ENCODE measurements around the gene TMEM163.
"Not testable (repeated sequence)": the region's sequence is repeated elsewhere in the genome, so short reads cannot be mapped to it uniquely, and the experiment has no call there.

TMEM163 gene

GRCh38 chr2:134502104-134502503 lies 216.7 kb downstream of the TMEM163 start:
- FAIRE-seq: no peak
- DNase-seq (ENCODE audit: extremely low spot score, insufficient read length, low read depth): no peak

DNA sequence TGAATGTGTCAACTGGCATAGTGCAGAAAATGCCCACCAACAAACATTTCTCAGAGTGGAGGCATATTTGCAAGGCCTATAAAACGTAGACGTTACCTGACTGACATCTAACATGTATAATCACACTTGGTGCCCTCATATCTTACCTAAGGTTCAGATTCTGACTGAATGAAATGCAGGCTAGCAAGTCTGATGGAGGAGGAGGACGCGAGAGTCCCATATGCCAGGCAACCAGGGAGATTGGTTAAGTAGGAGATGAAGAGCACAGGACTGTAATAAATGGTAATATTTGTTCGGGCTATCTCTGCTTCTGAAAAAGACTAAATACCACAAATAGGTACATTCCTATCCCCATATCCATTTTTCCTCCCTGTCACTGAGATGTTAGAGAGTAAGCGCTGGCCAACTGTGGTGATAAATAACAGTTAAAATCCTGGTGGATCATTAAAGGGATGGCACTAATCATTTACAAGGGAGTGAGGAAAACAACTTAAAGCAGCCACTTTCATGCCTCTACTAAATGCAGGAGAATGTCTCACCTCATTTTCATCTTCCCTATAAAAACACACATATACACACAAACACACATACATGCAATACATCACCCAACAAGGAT lies 217.2 kb downstream of the TMEM163 start:
- FAIRE-seq: no peak
- no peak for DNase-seq (ENCODE audit: extremely low spot score, insufficient read length, low read depth)

GRCh38 chr2:134500211-134500935 lies 218.4 kb downstream of the TMEM163 start:
- DNase-seq (ENCODE audit: extremely low spot score, insufficient read length, low read depth): no peak
- FAIRE-seq: no peak

DNA sequence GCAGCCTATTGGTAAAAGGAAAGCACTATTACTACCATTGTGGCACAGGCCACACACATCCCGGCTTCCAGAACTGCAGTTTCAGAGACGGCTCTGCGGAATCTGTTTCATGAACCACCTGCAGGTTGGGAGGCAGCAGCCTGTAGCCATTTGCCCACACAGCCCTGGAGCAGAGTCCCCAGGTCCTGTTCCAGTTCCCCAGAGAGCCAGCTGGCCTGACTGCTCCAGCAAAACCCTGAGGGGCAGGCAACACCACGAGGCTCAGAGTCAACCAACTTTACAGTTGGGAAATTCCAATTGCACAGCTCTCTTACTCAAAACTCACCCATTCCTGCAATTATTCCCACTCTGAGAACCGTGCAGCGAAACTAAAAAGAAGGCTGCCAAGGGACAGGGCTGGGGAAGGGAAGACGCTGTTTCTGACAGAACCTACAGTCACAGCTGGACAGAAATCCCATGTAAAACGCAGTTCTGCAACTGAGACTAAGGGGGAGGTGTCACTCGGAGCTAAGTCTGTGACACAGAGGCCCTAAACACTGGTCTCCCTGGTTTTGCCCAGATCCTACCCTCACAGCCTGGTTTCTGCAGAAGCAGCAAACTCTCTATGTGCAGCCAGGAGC lies 219.4 kb downstream of the TMEM163 start:
- FAIRE-seq: no peak
- DNase-seq (ENCODE audit: extremely low spot score, insufficient read length, low read depth): no peak

DNA sequence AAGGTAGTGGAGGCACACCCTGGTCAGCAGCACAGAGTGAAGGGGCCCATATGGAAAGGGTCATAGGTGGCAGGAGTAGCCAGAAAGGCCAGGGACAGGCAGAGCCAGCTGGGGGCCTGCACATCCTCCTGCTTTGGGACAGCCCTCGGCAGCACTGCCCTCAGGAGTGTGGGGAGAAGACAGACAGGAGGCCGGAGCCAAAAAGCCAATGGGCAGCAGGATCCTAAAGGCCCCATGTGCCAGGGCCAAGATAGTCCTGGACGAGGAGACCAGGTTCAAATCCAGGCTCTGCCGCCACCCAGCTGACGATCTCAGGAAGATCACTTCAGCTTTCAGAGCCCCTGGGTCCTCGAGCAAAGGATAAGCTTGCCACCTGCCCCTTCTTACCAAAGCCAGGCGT lies 220.1 kb downstream of the TMEM163 start:
- no peak for DNase-seq (ENCODE audit: extremely low spot score, insufficient read length, low read depth)
- FAIRE-seq: no peak

GRCh38 chr2:134493797-134494196 lies 225.0 kb downstream of the TMEM163 start:
- DNase-seq (ENCODE audit: extremely low spot score, insufficient read length, low read depth): no peak
- FAIRE-seq: no peak

GRCh38 chr2:134491771-134492441 lies 226.9 kb downstream of the TMEM163 start:
- FAIRE-seq: no peak
- DNase-seq (ENCODE audit: extremely low spot score, insufficient read length, low read depth): no peak

DNA sequence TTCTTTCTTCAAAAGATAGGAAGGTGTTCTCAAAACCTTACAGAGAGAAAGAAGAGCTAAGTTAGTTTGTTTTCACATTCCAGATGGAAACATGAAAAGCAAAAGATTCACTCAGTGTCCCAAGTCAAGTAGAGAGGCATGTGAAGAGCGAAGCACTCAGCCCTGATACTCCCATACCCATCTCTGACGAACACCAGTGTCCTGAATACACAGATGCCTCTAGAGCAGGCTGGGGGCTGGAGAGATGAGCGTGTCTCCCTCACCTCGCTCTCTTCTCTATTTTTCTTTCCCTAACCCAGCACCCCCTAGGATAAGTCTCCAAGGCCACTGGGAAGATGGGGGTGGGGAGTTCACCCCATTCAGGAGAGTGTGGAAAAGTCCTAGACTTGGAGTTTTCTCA lies 227.8 kb downstream of the TMEM163 start:
- no peak for DNase-seq (ENCODE audit: extremely low spot score, insufficient read length, low read depth)
- no peak for FAIRE-seq

DNA sequence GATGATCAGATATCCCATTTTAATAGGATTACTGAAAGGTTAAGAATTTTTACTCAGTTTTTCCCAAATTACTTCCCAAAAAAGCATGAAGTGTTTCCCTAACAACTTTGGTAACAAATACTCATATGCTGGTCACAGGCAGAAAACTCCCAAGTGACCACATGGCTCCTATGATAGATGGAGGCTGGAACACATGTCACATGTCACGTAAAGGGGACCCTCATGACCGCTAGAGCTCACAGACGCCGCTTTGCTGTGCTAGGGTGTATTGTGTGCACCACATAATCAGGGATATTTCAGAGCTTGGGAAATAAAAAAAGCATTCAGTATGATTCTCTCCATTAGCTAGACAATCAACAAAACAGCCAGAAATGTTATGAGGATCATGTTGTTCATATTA lies 228.2 kb downstream of the TMEM163 start:
- no peak for FAIRE-seq
- DNase-seq (ENCODE audit: extremely low spot score, insufficient read length, low read depth): no peak

- DNase-seq (ENCODE audit: extremely low spot score, insufficient read length, low read depth) (no peak), FAIRE-seq (no peak)
These were observed 228.9 kb downstream of the TMEM163 start for GRCh38 chr2:134489732-134490384.

- no peak for FAIRE-seq
- DNase-seq (ENCODE audit: extremely low spot score, insufficient read length, low read depth): no peak
These were observed 235.9 kb downstream of the TMEM163 start for GRCh38 chr2:134482766-134483340.

GRCh38 chr2:134482131-134482723 lies 236.6 kb downstream of the TMEM163 start:
- DNase-seq (ENCODE audit: extremely low spot score, insufficient read length, low read depth): no peak
- FAIRE-seq: no peak

DNA sequence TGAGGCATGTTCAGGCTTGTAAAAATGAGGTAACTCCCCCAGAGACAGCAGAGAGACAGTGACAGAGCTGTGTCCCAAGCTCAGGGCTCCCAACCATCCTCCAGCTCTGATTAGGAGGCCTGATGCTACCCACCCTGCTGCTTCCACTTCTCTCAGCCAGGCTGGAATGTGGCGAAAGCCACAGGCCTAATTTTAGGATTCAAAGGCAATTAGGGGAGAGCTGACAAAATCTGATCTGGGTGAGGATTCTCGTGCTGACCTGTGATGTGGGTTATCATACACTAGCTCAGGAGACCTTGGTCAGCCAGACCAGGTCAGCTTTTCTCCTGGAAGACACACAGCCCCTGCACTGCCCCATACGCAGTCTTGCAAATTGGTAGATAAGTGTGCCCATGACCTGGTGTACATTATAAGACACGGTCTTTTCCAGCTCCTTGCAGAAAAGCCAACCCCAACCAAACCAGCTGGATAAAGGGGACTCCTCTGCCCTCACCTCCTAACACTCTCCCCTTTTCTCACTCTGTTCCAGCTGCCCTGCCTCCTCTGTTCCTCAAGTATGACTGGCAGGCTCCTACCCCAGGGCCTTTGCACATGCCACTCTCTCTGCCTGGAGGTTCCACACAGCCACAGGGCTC lies 239.0 kb downstream of the TMEM163 start:
- DNase-seq (ENCODE audit: extremely low spot score, insufficient read length, low read depth): no peak
- FAIRE-seq: no peak

DNA sequence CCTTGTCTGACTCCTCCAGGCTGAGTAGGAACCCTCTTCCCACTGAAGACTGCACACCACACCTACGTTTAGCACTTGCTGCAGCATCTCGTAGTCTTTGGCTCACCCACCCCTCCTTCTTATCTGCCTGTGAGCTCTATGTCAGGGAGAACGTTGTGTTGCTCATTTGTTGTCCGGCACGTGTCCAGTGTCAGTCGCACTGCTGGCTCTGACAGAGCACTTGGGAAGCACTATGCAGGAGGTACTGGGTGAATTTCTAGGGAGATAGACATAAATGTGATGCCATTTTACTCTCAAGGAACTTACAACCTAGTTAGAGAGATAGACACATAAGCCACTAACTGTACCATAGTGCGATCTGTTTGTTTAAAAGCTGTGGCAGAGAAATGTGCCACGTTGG lies 241.8 kb downstream of the TMEM163 start:
- not testable (repeated sequence) for DNase-seq (ENCODE audit: extremely low spot score, insufficient read length, low read depth); FAIRE-seq

DNA sequence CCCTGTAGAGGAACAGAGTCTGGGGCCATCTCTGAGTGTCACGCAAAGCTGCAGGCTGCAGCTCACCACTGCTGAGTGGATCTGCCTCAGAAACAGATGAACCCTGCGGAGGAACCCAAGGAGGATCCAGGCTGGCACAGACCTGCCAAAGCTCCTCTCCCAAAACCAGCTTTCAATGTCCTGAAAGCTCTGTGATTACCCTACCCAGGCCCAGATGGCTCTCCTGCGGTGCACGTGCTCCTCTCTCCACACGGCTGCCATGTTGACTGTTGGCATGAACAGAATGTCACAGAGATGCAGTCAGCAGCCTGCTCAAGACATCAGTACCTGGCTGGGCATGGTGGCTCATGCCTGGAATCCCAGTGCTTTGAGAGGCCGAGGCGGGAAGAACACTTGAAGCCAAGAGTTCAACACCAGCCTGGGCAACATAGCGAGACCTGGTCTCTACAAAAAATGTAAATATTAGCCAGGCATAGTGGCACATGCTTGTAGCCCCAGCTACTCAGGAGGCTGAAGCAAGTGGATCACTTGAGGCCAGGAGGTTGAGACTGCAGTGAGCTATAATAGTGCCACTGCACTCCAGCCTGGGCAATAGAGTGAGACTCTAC lies 248.1 kb downstream of the TMEM163 start:
- FAIRE-seq: no peak

DNA sequence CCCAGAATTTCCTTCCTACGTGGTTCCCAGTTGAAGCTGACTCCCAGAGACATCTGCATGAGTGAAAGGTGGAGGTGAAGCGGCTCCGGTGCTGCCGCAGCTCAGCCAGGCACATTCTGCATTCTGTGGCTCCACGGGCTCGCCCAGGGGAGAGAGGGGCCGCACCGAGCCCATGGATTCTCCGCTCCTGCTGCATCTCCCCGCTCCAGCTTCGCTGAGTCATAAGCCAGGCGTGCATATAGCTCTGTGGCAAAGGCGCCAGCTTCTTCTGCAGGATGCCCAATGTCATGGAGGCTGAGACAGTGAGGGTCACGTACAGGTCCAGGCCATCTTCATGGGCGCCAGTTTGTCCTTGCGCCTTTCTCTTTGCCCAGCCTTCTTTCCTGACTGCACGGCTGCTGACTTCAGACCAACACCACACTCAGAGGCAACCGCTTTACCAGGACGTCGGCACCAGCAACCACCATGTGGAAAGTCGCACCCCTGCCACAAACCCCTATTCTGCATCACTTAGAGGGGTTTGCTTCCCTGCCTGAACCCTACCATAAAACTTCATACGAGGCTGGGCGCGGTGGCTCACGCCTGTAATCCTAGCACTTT lies 249.2 kb downstream of the TMEM163 start:
- DNase-seq (ENCODE audit: extremely low spot score, insufficient read length, low read depth) (no peak), FAIRE-seq (no peak)

More for the DNA sequence above, 248.1 kb downstream of the TMEM163 start:
- DNase-seq (ENCODE audit: extremely low spot score, insufficient read length, low read depth): no peak

DNA sequence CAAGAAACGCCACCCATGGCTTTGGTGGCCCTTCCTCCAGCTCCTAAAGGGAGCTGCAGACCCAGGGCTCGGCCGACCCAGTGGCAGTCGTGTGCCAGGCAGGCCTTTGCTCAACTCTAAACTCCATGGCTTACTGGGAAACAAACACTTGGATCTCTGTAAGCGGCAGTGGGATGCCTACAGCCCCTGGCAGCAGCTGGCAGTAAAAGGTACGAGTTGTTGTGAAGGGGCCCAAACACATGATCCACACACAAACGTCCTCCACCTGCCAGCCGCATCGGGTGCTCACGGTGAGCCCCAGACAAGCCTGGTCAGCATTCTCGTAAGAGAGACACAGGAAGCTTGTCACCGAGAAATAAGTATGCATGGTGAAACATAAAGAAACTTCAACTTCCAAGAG lies 250.0 kb downstream of the TMEM163 start:
- no peak for FAIRE-seq
- DNase-seq (ENCODE audit: extremely low spot score, insufficient read length, low read depth): no peak

GRCh38 chr2:134468164-134468563 lies 250.6 kb downstream of the TMEM163 start:
- no peak for DNase-seq (ENCODE audit: extremely low spot score, insufficient read length, low read depth)
- FAIRE-seq: no peak
